Left lobe of liver (tissue), 2 donors: Measurements from ENCODE around the gene CBX2. TPM values are rescaled to one million over a fixed set of nuclear protein-coding genes. Genes with fewer than 3 reads are reported as not detected.

Experiments used
- ATAC-seq: fragments of 200-7000 bp; cut with Tn5 transposase; one replicate; pipeline ENCODE4 v1.9.1; 2020; ENCODE audit warnings: mild to moderate bottlenecking, moderate library complexity
- DNase-seq: peaks from one replicate; pipeline ENCODE4 v3.0.0-alpha.2; 2020; ENCODE audit warnings: low spot score
- total RNA-seq: library from RNA; stranded (reverse); gene quantifications from one replicate; pipeline ENCODE4 v1.2.1, GENCODE V29; 2021
- donor health status: DM: no; HTN: no; CAD: no; lungs with moderate emphysema.
- donor health status: DM: no; HTN: yes; CAD: no.

Gene CBX2
- total RNA-seq: 0.75 TPM

DNA sequence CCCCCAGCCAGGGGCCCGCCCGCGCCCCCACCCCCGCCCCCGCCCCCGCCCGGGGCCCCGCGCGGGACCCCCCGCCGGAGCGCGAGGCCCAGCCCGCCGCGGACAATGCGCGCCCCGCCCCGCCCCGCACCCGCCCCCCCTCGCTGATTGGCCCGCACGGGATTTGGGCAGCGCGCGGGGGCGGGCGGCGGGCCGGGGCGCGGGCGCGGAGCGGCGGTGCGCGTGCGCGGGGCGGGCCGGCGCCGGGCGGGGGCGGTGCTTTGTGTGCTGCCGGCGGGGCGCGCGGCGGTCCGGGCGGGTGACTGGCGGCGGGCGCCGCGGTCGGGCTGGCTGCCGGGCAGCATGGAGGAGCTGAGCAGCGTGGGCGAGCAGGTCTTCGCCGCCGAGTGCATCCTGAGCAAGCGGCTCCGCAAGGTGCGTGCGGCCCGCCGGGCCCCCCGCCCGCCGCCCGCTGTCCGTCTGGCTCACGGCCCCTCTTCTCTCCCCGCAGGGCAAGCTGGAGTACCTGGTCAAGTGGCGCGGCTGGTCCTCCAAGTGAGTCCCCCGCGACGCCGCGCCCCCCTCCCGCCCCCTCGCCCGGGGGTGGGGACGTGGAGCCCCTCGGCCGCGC lies at the start of gene CBX2:
Gene CBX2 (plus strand): TSS at position 255 of the 610 bp plus-strand sequence. CDS start 88 bp downstream, at position 343.
- DNase-seq: peak; percentile 85
- peak; percentile 85 for ATAC-seq

DNA sequence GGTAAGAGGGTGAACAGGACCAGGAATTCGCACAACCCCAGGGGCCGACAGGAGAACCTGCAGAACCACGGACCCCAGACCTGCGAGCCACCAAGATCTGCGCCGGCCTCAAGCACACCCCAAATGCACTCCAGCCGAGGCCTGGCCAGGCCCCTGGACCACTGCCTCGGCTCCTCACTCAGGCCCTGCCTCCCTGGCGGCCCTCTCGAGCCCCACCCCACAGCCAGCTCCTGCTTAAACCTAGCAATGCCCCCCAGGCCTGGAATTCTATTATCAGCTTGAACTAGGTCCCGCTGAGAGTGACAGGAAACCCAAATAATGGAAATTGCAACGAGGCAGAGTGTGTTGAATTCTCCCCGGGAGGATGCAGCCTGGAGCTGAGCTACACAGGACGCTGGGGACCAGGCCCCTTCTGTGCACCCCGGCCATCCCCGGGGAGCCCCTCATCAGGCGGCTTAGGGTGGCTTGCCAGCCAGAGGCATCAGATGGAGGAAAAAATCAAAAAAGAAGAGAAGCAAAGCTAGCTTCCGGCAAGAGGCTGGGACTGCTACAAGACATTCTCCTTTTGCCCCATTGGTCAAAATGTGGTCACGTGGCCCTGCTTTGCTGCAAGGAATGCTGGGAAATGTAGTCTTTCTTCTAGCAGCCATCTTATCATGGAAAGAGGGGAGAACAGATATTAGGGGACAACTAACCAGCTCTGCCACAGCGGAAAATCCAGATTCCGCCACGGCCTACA lies 49.6 kb upstream of the CBX2 start:
- peak; percentile 64 for ATAC-seq

DNA sequence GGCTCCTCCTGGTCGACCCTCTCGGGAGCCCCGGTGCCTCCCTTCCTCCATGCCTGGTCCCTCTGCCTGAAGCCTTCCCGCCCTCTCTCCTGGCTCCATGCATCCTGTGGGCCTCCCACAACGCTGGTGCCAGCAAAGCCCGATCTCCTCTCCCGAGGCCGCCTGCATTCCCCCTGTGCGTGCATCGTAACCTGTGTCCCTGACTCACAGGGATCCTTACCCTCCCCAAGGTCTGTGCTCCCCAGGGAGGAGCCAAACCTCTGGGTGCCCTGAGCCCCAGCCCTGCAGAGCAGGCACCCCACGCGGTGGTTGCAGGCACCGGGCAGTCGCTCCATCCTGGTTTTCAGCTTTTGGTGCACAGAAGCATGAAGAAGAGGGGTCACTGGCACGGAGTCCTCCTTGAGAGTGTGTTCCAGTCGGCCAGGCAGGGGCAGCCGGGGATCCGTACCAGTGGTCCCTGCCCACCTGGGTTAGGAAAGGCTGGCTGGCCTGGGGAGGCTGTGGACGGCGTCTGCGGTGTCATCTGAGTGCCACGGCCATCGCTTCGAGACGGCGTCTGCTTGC lies 49.0 kb upstream of the CBX2 start:
- DNase-seq (no peak), ATAC-seq (peak; percentile 1)

More for the DNA sequence above, 49.6 kb upstream of the CBX2 start:
- peak; percentile 88 for DNase-seq

DNA sequence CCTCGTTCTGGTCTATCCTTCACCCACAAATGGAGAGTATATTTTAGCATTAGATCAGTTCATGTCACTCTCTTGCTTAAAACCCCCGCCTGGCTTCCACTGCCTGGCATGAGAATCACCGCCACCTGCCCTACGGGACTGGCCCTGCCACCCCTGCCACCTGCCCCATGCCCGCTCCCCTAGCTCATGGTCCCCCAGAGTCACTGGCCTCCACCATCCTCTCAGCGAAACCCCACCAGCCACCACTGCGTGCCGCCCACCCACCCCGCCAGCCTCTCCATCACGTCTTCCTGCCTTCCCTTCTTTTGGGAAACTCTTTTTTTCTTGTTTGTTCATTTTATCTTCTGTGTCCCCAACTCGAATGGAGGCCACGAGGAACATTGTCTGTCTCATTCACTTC lies 48.2 kb upstream of the CBX2 start:
- DNase-seq (no peak), ATAC-seq (no peak)

DNA sequence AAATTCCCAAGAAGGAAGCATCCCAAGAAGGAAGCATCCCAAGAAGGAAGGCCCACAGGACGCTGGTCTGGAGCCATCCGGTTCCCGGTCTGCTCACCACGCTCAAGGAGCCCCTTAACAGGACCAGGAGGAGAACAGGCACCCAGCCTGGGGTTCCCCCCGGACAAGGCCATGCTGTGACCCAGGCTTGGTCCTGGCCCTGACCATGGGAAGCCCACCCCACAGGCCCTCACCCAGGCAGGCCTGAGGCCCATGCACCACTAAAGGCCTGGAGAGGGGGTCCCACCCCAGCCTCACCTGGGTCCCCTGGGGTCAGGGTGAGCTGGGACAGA lies 47.5 kb upstream of the CBX2 start:
- DNase-seq (no peak), ATAC-seq (no peak)

DNA sequence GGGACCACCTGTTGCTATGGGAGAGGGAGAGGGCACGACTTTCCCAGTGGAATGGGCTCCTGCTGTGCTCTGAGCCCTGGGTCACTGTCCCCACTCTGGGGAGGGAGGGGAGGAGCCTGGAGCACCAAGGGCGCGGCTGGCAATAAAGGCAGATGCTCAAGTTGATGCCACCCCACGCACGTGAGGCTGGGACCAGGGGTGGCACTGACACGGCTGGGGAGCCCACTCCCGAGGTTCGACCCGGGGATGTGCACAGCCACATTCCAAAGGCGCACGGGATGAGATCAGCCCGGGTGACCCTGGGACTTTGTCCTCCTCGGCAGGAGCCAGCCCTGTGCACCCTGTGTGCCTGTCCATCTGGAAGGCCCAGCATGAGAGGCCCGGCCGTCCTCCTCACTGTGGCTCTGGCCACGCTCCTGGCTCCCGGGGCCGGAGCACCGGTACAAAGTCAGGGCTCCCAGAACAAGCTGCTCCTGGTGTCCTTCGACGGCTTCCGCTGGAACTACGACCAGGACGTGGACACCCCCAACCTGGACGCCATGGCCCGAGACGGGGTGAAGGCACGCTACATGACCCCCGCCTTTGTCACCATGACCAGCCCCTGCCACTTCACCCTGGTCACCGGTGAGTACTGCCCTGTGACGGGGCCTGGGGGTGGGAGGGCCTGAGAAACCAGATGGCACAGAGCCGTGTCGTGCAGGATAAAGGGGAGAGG lies 47.0 kb upstream of the CBX2 start, which contains the start of gene ENPP7:
Gene ENPP7 (plus strand): TSS at position 175 of the 715 bp plus-strand sequence. CDS start 197 bp downstream, at position 372.
- ATAC-seq (peak; percentile 73), DNase-seq (peak; percentile 87)

DNA sequence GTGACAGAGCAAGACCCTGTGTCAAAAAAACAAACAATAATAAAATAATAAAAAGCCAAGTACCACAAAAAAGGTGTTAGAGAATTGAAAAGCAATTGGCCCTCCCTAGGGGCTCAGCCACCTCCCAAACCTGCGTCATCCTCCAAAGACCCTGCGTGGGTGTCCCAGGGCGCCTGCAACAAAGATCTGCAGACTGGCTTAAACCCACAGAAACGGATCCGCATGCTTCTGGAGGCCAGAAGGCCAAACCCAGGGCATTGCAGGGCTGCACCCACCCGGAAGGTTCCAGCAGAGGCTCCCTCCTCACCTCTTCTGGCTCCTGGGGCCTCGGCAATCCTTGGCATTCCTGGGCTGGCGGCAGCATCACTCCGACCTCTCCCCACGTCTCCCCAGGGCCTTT lies 45.7 kb upstream of the CBX2 start:
- ATAC-seq (no peak), DNase-seq (no peak)

DNA sequence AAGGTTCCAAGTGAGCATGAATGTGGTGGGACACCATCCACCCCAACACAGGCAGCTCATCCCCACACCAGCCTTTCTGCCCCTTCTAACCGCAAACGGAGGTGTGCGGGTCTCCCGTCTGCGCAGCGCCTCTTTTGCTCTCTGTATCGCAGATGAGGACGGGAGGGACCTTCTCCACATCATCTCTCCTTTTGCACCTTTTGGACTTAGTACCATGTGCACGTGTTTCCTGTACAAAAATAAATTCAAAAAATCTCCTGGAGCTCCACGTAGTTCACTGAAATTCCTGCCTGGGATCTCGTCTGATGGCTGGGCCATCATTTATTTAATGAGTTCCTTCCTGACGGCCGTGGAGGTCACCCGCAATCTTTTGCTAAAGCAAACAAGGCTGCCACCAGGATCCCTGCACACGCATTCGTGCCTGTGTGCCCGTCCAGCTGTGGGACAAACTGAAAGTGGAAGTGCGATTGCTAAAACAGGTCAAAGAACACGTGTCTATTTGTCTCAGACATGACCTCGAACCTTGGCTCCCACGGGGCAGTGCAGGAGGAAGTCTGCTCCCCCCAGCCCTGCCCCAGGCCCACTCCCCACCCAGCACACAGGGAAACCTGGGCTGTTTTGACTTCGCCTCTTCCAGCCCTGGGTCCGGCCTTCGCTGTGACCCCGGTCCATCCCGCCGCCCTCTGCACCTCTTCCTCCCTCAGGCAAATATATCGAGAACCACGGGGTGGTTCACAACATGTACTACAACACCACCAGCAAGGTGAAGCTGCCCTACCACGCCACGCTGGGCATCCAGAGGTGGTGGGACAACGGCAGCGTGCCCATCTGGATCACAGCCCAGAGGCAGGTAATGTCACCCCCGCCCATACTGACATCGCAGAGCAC lies 44.9 kb upstream of the CBX2 start:
- peak; percentile 67 for ATAC-seq
- peak; percentile 83 for DNase-seq

DNA sequence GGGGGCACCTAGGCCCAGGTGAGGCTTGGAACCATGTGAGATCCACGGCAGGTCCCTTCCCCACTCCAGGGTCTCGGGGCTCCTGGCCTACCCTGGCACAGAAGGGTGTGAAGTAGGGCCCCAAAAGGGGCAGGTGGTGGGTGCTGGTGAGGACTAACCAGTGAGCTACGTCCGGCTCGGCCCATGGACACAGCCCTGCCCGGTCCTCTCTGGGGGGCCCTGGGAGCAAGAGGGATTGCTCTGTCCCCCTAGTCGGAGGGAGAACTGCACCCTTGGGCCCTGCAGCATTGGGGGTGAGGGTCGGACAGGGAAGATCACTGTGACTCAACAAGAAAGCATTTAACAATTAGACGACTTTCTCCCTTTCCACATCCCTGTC lies 44.3 kb upstream of the CBX2 start:
- ATAC-seq (no peak), DNase-seq (no peak)

DNA sequence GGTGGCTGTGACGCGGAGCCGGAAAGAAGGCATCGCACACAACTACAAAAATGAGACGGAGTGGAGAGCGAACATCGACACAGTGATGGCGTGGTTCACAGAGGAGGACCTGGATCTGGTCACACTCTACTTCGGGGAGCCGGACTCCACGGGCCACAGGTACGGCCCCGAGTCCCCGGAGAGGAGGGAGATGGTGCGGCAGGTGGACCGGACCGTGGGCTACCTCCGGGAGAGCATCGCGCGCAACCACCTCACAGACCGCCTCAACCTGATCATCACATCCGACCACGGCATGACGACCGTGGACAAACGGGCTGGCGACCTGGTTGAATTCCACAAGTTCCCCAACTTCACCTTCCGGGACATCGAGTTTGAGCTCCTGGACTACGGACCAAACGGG lies 42.9 kb upstream of the CBX2 start:
- no peak for DNase-seq
- ATAC-seq: no peak

DNA sequence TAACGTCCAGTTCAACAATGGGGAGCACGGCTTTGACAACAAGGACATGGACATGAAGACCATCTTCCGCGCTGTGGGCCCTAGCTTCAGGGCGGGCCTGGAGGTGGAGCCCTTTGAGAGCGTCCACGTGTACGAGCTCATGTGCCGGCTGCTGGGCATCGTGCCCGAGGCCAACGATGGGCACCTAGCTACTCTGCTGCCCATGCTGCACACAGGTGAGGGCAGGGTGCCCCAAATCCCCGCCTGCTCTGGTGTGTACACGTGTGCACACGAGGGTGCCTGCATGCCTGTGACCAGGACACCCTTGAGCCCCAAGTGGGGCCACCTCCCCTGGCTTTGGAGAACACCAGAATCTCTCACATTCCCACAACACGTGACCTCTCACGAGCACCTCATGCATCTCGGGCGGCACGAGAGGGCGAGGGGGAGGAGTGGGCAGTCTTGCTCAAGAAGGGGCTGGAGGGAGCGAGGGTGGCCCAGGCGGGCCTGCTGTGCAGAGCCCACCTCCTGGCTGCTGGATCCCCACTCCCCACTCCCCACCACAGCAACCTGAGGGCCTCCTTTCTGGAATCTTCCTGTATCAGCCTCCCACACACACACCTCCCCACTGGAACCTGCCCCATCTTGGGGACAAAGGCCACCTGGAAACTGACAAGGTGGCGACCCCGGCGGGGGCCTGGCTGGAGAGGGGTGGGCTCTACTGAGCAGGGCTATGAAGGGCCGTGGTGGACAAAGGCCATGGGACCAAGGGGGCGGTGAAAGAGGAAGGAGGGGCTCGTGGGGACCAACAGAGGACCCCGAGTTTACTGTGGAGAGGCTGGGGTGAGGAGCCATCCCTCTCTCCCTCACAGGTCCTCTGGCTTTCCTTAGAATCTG lies 40.7 kb upstream of the CBX2 start:
- no peak for ATAC-seq
- DNase-seq: no peak

DNA sequence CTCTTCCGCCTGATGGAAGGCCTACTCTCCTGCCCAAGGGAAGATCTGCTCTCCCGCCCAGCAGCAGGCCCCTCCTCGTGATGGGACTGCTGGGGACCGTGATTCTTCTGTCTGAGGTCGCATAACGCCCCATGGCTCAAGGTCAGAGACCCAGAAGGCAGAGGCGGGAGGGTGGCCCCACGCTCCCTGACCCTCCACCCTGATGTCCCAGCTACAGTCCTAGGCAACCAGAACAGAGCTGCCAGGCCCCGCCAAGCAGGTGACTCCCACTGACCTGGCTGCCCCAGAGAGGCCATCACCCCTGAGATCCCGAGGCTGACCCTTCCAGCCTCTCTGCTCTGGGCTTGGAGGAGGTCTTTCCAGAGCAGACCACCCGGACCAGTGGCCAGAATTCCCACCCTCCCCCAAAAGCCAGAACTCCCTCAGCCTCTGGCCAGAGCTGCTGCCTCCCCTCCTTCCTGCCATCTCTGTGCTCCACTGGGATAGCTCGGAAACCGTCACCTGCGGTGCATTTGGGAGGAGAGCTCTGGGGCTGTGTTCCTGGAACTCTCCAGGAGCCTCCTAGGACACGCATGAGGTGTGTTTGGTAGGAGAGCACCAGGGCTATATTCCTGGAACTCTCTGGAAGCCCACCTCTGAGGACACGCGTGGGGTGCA lies 39.9 kb upstream of the CBX2 start:
- no peak for ATAC-seq
- DNase-seq: no peak

DNA sequence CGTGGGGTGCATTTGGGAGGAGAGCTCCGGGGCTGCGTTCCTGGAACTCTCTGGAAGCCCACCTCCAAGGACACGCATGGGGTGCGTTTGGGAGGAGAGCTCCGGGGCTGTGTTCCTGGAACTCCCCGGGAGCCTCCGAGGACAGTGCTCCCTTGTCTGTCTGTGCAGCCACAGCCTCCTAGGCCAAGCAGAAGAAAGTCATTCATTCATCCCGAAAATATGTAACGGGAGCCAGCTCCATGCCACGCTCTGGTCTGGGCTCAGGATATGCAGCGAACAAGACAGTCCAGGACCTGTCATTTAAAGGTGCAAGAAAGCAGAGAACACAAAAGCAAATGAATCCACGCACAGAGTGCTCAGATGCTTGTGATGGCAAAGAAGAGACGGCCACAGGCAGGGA lies 39.3 kb upstream of the CBX2 start:
- ATAC-seq (no peak), DNase-seq (no peak)

DNA sequence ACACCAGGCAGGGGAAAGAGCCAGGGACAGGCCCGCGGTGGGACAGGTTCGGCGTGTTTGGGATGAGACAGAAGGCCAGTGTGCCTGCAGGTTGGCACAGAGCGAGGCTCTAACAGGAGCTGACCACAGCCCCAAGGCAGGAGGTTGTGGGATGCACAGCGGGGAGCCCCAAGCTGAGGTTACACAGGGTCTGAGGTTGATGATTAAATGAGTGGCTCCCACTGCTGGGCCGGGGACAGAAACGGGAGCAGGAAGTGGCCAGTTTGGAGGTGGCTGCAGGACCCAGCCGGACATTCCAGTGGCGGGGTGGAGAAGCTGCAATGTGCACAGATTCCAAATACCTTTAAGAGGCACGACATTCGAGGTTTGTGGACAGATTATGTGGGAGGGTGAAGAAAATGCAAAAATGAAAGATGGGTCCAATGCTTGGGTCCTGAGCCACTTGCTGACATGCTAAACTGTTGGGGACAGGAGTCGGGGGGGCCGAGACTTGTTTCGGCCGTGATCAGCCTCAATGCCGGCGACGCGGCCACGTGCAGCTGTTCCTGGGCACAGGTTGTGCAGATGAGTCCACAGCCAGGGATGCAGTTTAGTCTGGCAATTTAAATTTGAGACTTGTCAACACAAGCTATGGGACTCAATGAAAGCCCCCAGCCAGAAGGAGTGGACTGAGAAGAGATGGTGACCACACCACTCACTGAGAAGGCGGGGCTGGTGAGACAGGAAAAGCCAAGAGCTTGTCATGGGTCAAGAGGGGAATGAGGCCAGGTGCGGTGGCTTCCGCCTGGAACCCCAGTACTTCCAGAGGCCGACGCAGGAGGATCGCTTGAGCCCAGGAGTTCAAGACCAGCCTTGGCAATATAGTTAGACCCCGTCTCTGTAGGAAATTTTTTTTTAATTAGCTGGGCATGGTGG lies 38.5 kb upstream of the CBX2 start:
- DNase-seq: no peak
- no peak for ATAC-seq

DNA sequence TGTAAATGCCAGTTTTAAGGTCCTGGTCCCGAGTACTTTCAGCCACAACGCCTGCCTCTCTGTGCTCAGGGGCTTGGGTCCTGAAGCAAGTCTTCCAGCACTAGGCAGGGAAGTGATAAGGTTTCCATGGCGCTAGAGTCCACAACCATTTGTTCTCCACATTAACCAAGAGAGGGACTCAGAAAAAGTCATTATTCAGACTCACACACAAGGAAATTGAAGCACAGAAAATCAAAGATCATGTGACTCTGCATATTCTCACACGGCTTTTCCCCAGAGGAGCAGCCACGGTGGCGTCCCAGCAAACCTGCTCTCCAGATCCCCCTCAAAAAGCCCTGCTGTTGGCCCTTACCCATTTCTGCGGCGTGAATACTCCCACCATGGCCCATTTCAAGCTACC lies 37.5 kb upstream of the CBX2 start:
- ATAC-seq (no peak), DNase-seq (no peak)

DNA sequence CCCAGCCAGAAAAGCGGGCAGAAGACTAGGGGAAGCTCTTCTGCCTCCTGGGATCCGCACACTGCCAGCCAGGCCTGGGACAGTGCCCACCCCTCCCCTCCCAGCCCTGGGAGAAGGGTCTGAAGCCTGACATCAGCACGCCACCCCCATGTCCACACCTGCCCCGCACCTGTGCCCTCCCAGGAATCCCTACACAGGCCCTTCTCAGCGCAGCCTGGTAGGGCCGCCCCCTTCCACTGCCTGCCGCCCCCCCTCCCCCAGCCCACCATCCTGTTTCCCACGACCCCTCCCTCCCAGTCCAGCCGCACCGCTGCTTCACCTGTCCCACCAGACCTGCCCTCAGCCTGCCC lies 36.6 kb upstream of the CBX2 start:
- ATAC-seq: no peak
- DNase-seq: no peak

DNA sequence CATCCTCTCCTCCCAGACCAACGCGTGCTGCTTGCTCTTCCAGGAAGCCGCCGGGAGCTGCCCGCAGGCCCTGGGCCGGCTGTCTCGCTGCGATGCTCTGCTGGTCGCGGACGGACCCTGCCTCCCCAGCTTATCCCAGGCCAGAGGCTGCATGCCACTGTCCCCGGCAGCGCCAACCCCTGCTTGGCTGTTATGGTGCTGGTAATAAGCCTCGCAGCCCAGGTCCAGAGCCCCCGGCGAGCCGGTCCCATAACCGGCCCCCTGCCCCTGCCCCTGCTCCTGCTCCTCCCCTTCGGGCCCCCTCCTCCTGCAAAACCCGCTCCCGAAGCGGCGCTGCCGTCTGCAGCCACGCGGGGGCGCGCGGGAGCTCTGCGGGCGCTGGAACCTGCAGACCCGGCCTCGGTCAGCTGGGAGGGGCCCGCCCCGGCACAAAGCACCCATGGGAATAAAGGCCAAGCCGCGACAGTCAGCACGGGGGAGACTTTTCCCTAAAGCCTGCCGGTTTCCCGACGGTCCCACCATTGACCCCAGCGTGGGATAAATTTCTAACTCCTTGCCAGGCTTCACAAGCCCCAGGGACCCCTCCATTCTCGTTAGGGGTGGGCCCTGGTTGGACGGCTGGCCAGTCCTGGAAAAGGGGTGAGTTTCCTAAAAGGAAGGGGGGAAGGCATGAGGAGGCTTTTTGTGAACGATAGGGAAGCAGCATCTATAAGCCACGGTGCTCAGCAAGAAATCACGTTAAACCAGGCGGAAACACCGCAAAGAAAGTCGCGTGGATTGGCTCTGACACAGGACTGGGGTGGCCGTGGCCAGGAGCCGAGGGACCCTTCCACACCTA lies 36.0 kb upstream of the CBX2 start:
- ATAC-seq: peak; percentile 85
- DNase-seq: peak; percentile 76

DNA sequence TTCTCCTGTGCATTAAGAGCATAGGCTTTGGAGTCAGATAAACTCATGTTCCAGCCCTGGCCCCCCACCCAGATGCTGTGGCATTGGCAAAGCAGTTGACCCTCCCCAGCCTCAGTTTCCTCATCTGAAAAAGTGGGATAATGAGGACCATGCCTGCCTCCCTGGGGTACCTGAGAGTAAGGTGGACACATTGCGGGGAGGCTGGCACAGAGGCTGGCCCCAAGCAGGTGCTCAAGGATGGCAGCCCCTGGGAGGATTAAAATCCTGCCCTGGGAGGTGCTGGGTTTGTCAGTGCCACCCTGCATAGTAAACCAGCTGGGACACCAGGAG lies 35.4 kb upstream of the CBX2 start:
- DNase-seq (no peak), ATAC-seq (no peak)
